Left renal cortex interstitium (tissue), 4 donors: ENCODE results near the gene LRRC3B. TPM values are rescaled to one million over a fixed set of nuclear protein-coding genes. Genes with fewer than 3 reads are reported as not detected.

ENCODE experiments used
- DNase-seq, 4 donors: peaks; one replicate each; pipeline ENCODE4 v3.0.0-alpha.2; 2013; ENCODE audit warnings: low read depth in 4 of 4, low spot score in 2 of 4, missing footprints in 1 of 4
- polyA plus RNA-seq, 4 donors: library from polyadenylated mRNA; unstranded; fragments of 120-200 nt; gene quantifications; one replicate each; pipeline ENCODE4 v1.2.1, GENCODE V29; 2013; ENCODE audit not compliant: insufficient read length in 4 of 4

Gene LRRC3B
- polyA plus RNA-seq, 4 donors: 1.4 to 2.3 (median 2.0) TPM

DNA sequence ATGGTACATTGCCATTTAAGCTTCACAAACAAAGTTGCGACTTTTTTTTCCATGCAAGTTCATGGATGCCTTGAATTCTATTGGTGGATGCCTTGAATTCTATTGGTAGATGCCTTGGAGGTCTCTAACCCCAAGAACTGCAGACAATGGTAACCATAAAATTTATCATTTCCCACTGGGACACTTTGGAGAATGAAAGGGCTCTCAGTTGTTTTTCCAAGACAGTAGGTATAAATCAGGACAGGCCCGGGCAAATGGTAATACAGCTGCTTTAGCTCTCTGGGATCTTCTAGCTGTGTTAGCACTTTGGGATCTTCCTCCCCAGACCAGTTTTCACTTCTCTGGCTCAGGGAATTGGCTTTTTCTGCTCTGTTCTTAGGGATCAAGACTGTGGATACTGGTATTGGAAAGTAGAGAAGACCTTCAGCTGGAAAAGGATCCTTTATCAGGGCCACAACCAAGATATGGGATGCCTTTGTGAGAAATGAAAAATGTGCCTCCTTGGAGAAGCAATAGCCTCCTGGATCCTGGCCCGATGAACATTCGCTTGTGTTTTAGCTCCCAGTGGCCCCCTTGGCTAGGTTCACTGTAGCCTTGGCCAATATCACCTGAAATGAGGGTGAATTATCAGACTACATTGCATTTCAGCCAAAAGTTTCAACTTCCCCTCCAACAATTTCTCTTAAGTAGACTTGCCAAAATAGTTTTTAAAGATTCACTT, 8.3 kb downstream of the LRRC3B start:
- no peak for DNase-seq

DNA sequence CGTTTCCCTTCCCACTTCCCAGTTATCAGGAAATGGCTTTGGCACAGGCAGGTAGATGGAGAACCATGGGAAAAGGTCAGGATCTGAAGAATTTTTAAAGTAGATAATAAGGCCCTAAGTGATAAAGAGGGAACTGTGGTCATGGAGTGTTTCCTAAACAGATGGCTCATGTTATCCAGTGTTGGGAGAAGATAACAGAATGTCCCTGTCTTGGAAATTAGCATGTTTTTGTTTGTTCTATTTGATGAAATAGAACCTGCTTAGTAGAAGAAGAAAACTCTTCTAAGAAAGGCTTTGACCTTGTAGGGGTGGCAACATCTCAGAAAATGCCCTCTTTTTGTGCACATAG, 8.8 kb downstream of the LRRC3B start:
- no peak for DNase-seq

DNA sequence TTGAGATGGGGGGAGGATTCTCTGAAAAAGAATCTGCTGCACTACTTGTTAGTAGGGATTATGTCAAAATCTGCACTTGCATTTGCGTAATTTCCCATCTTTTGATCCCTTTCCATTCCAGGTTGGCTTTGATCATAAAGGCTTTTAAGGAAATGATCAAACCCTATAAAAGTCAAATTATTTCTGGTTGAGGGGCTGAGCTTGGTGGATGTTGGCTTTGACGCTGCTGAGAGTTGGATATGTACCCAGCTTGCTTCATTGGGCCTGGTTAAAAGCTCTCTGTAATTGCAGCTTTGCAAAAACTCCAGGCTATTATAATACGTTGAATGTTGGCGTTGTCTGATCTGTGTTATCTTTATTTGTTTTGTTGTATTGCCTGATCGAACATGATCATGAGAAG, 12.0 kb downstream of the LRRC3B start:
- DNase-seq: no peak

DNA sequence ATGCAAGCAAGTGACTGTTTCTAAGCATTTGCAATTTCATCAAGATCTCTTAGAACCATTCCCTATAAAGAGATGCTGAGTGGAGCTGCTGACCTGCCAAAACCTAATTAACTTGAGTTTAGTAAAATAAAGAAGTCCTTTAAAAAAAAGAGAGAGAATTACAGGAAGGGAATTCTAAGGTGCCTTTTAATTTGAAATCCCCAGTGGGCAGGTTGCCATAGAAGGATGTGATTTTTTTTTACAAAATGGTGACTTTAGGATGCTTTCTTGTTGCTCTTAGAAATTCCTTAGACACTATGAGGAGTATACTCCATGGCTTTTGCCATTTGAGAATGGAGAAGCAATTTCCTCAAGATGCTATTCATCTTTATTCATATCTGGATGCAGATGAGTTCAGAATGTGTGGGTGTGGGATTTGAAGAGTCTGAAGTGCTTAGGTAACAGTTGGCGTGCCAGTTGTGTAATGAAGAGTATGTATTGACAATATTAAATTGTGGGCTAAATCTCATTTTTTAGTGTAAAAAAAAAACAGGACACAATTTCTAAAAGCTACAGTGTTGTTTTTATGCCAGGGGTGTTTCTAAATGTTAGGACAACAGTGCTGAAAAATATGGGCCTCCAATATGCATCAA, 13.6 kb downstream of the LRRC3B start:
- DNase-seq: no peak

DNA sequence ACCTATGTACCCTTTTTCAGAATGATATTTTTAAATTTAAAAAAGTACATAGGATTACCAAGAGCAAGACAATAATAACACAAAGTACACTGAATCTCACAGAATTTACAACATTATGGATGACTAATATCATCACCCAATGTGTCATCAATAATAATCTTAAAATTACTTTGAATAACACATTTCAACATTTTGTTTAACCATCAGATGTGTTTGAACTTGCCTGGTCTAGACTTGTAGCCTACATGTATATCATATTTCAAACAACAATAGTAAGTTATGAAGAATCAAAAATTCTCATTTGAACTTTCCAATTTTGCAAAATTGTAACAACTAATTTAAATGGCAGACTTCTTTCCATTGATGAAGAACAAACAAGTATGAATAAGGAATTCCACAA, 15.1 kb downstream of the LRRC3B start:
- DNase-seq: no peak

DNA sequence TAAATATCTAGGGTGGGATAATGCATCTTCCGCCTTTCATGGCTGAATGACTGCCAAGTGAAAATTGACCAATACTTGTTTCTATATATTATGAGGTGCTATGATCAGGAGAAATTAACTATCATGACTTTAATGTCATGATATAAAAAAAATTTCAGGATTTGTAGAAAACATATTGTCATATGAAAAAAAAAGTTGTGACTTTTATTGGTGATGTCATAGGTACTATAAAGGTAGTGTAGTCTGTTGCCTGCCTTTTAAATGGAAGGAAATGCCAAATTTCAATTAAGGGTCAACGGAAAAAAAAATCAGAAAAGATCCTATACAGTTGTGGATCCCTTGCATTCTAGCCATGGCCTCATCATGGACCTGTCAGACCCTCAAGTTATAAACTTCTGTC, 15.5 kb downstream of the LRRC3B start:
- no peak for DNase-seq

DNA sequence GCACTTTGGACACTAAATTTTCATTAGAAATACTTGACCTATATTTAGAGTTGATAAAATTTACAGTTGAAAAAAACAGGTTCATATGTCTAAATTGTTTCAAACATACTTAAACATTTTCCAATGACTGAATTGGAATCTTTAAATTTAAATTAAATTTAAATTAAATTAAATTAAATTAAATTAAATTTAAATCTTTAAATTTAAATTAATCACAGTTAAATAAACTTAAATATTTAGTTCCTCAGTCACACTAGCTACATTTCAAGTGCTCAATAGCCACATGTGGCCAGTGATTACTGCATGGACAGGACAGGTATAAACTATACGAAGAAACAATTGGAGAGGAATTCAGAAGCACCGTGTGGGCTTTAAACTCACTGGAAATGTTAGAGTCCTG, 16.8 kb downstream of the LRRC3B start:
- DNase-seq: no peak

DNA sequence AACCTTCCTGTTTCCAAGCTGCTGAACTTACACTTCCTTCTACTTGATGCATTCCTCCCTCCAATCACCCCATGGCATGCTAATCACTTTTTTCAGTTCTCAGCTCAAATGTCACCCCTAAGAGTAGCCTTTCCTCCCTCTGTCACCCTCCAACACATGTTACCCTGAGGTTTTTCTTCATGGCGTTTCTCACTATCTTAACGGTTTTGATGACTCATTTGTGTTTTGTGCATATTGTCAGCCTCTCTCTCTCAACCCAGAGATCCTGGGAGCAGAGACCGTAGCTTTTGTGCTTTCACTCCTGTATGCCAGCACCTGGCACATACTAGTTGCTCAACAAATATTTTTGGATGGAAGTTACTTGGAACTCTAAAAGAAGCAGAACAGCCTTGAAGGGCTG, 24.5 kb downstream of the LRRC3B start:
- DNase-seq: no peak

DNA sequence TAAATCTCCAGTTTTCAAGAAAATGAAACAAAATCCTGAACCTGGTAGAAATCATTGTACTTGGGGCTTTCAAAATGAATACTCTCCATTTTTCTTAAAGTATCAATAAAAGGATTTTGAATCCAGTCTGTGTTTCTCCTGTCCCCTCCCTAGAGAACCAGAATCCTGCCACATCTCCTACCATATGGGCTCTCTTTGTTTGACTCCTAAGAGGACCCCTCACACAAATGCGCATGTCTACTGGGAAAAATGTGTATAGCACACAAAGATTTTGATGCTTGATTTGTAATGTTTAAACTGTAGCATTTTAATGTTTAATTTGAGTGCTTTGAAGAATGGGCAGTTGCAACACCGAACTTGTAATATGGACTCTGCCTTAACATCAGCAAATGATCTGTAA, 25.9 kb downstream of the LRRC3B start:
- DNase-seq: no peak

DNA sequence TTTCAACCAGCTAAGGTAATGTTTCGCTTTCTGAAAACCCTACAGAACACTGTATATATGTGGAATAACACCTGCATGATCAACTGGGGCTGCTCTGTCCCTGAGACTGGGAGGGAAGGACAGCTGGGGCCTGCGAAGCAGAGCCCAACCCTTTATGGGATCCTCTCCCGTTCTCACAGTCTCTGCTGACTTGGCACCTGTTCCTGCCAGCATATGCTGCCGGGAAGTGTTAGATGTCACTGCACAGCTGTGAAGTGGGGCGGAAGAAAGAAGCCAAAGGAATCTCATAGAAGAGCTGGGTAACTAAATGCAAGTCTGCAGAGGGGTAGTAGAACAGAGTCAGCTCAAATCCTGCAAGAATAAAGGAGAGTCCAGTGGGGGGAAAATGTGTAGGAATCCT, 29.6 kb downstream of the LRRC3B start:
- DNase-seq: no peak

DNA sequence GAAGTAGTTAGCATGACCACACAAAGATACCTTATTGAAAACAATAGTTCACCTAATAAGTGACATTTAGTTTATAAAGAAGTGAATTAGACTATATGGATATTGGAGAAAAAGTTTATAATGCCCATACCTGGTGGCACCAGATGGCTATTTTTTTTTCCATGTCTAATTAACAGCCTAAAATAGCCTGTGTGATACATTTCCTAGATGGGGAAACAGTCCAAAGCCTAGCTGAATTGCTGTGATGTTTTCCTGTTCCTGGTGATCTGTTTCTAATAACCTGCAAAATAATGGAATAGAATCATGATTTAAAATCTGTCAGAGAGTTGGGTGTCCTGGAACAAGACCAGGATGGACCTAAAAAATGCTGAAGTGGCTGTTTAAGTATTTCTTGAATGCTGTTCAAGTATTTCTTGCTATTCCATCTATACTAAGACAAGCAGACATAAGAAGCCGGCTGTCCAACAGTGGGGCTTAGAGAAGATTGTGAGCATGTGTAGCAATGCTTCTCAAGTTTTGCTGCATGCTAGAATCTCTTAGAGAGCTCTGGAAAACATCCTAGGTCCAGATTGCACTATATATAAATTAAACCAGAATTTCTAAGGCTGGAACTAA, 31.3 kb downstream of the LRRC3B start:
- DNase-seq: no peak

DNA sequence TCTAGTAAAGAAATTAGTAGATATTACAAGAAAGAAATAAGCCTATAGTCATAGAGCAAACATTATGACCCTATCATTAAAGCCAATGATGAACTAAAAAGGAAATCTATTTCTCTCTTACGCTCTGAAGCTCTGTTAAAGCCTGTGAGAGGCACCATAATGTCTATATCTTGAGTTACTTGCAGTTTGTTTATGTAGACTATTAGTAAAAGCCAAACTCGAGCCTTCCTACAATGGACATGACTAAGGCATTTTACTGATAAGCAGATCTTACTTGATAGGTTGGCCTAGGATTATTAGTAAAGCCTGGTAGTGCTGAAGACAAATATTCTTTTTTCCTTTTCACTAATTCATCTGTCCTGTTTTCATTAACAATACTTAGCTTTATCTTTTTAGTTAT, 32.7 kb downstream of the LRRC3B start:
- DNase-seq: no peak

DNA sequence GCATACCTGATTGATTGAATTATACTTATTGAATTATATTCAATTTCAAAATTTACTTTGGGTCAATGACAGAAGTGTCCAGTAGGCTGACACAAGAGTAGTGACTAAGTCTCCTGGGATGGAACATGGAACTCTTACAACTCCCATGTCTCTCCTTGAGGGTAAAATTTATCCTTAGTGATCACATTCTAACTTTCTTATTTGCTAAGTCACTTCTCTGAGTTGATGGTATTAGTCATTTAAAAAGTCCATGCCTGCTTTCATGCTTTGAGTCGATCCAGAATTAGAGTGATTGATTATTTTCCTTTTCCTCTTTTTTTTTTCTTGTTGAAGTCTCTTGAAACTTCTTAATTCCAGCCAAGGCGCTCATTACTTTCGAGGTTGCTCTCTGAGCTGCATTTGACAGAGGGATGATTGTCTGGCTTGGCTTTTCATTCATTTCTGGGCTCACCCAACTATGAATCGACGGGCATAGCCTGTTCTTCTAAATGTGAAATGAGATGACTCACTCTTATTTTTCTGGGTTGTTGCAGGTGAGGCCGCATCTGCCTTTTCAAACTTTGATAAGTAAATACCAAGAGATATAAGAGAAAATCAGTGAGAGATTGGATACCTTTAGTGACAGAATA, 34.9 kb downstream of the LRRC3B start:
- no peak for DNase-seq

DNA sequence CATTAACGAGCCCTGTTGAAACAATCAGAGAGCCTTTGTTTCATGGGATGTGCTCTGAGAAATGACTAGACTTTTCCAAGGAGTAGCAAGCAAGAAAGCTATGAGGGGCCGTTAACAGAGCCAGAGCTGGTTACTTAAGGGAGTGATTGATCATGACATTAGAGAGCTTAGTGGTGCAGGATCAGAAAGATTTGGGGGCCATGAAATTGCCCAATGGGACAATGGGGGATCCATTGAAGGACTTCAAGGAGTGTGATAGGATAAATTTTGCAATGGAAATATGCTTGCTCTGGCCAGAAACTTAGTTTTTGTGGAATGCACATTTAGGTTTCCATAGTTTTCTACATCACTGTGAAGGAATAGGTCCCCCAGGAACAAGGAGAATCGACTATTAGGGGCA, 45.6 kb downstream of the LRRC3B start:
- DNase-seq: no peak

DNA sequence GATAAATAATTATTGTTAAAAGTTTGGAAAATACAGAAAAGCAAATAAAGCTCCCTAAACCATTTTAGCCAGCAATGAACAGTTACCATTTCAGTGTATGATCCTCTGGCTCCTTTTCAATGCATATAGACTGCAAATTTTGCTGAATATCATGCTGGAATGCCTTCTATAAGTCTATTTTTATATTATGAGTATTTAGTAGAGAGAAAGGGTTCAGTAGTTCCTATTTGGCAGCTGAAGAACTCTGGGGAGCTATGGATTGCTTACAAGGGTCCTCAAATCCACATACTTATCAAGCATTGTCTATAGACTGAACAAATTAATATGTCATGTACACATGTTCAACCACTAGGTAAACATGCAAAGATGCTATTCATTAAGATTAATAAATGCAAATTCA, 46.1 kb downstream of the LRRC3B start:
- DNase-seq: no peak

DNA sequence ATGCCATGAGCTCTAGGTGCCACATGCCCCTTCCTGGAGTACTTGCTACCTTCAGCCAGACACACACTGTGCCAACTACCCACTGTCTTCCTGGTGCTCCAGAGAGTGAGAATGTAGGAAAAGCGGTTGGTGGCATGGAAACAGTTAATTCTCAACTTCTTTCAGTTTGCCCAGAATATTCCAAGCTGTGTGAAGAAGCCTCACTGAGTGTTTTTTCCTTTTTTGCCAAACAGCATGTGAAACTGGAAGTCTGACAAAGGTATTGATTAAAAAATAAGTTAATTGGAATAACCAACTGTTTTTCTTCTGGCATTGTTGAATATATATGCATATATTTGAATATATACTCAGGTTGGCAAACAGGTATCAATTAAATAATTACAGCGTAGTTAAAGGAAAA, 52.8 kb downstream of the LRRC3B start:
- no peak for DNase-seq

DNA sequence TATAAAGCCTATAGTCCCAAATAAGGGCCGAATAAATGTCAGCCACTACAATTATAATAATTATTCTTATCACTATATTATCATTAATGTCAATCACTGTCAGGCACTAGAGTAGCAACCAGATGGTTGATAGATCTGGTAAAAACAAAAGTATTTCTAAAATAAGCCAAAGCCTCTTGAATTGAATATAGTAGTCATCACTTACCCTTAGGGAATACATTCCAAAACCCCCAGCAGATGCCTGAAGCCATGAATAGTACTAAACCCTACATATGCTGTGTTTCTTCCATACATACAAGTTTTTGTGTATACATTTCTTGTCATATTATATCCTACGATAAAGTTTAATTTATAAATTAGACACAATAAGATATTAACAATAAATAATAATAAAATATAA, 59.1 kb downstream of the LRRC3B start:
- no peak for DNase-seq

DNA sequence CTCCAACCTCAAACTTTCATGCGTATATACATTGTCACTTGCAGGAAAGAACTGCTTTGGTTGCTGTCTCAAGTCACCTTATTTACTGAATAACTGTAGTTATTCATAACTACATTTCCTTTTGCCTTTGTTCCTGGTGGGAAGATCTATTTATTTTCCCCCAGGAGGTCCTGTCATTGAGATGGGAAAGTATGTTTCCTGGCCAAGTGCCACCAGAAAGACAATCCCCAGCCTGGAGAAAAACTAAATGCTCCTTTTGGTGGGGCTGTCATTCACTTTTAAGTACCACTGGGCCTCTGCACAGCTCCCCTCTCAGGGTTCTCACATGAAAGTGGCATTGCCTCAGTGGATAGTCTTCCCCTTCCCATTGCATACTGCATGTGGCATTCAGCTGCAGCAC, 59.8 kb downstream of the LRRC3B start:
- DNase-seq: no peak

DNA sequence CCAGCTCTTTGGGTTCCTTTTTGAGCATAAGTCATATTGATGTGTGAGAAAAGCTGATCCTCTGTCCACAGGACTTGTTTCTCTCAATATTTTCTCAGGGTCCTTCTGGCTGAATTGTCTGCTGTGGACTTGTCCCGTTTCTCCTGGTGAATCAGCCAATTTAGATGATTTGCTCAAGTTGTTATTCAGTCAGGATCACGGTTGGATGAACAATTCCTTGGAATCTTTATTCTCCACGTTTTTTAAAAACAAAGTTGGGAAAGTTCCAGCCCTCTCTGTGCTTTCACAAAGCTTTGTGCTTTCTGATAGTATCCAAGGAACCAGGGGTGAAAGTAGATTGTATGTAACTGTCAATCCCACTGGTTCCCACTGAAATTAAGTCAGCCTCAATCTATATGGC, 61.3 kb downstream of the LRRC3B start:
- DNase-seq: no peak

DNA sequence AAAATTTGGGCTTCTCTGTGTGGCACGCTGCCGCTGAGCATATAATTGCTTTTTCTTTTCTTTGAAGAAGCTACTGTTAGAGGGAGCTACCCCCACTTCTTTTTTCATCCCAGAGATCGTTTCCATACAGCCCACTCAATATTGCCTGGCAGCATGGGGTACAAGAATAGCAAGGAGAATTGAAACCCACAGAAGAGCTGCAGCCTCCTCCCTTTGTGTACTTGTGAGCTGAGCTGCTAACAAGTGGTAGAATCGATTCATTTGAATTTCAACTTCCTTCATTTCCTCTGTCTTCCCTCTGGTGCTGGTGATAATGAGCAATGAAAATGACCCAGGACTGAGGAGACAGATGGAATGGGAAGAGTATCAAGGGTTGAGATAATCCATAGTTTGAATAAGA, 64.9 kb downstream of the LRRC3B start:
- DNase-seq: no peak

DNA sequence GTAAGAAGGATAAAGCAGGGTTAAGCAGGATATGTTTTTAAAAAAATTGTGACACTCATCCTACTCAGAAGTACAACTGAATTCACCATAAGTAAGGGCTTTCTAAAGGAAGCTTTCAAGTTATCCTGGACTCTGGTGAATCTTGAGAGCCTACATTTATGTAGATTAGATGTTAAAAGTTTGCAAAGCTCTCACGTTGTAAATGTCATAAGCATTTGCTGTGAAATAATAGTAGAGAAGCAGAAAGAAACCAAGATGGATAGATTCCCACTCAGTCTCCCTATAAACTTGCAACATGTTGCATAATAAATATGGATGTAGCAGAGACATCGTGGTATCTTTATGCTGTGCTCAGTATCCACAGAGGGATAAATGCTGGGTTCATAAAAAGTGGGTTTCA, 77.0 kb downstream of the LRRC3B start:
- no peak for DNase-seq

DNA sequence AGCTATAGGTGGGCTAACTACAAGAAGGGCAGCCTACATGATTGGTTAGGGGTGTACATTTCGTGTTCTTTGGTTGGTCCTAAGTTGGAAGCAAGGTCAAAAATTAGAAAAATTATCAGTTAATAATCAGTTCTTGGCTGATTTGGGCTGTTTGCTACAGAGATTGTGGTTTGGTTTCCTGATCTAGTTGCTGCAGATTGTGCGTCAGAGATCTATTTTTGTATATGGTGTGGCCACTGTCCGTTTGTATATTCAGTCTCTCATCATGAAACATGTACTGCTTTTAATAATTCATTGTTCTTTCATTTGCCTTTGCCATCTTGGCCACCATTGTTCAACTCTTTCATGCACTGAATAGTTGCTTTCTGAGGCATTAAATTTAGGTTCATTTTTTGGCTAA, 80.9 kb downstream of the LRRC3B start:
- DNase-seq: no peak
